Astrocyte of the spinal cord (primary cell): ENCODE measurements around the gene KIZ.
A peak's percentile ranks its signal among the peaks of the same experiment; 100 is the strongest.

Source experiments
- DNase-seq: peaks from one replicate; pipeline ENCODE4 v3.0.0; 2011; ENCODE audit warnings: low read depth, low spot score
- H3K4me3 ChIP-seq: 2 replicates; pipeline ENCODE4 v1.5.1; 2011; ENCODE audit warnings: low read depth, mild to moderate bottlenecking, low read length, moderate library complexity
- CTCF ChIP-seq: IDR thresholded peaks from 2 replicates; pipeline ENCODE4 v1.5.1; 2012; ENCODE audit warnings: low read depth, mild to moderate bottlenecking, low read length, inconsistent platforms
- in situ Hi-C: cut with HindIII; loops from 2 replicates; pipeline ENCODE4 v1.10.0; 2017; ENCODE audit warnings: low sequenced_read_pairs

KIZ gene

GRCh38 chr20:21090111-21090618, 35.7 kb upstream of the KIZ start:
- no peak overlapping the region for H3K4me3 ChIP-seq
- TF ChIP-seq CTCF = no peak
- no peak for DNase-seq
- in situ Hi-C loops = no loop called here

GRCh38 chr20:21090721-21091120, 35.2 kb upstream of the KIZ start:
- in situ Hi-C loops = no loop called here
- no peak for DNase-seq
- TF ChIP-seq CTCF = no peak
- H3K4me3 ChIP-seq = no peak overlapping the region

DNA sequence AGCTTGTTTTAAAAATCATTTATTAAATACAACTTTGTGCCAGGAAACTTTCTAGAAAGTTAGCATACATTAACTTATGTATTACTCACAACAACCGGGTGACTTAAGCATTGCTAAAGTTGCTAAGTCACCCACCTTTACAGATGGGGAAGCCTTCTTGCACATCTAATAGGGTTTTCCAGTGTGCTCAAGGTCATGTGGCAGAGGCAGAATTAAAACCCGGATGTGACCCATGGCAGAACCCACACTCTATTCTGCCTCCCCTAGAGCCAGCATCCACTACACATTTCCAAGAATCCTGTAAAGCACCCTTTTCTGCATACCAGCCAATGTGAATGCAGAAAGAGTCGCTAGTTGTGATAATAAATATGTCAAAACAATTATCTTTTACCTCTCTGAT, 33.1 kb upstream of the KIZ start:
- no peak for DNase-seq
- no peak overlapping the region for H3K4me3 ChIP-seq
- in situ Hi-C loops = no loop called here
- no peak for TF ChIP-seq CTCF

DNA sequence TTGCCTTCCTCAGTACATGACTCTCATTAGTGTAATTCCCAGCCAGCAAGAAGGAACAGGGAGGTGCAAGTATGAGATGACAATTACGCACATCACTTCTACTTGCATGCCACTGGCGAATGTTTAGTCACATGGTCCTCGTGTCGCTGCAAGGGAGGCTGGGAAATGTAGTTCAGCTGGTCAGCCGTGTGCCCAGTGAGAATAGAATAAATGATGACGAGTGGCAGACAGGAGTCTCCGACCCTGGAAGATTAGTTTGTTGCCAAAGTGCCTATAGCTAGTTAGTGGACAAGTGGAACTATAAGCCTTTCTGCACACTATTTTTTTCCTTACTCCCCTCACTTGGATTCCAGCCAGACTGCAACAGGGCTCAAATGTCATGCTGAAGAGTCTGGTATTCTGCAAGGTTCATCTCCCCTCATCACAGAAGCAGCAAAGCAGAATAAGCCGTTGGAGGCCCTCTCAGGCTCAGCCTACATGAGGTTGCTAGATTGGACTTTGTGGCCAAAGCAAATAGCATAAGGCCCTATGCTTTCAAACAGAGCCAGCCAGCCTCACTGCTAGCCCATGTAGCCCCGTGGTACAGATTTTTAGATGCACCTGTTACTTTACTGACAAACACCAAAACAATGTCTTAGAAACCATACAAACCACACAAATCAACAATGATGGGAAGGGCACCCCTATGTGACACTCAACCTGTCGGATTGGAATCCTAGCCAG, 29.4 kb upstream of the KIZ start:
- TF ChIP-seq CTCF = no peak
- in situ Hi-C loops = no loop called here
- H3K4me3 ChIP-seq = no peak overlapping the region
- no peak for DNase-seq

GRCh38 chr20:21099751-21100577, 25.9 kb upstream of the KIZ start:
- in situ Hi-C loops = no loop called here
- DNase-seq = no peak
- peak overlapping the region; percentile 13 for H3K4me3 ChIP-seq
- TF ChIP-seq CTCF = no peak

- peak; percentile 18 for DNase-seq
- in situ Hi-C loops = no loop called here
- TF ChIP-seq CTCF = no peak
- H3K4me3 ChIP-seq = no peak overlapping the region
These were observed 25.1 kb upstream of the KIZ start for GRCh38 chr20:21100578-21101452.
